NT2/D1 (cell line): ENCODE measurements around the gene NRAS.

Source experiments
- SUZ12 ChIP-seq: IDR thresholded peaks from 2 replicates; pipeline ENCODE4 v1.6.1; 2011; ENCODE audit not compliant: insufficient read length, insufficient read depth; ENCODE audit errors: extremely low read depth
- ZNF274 ChIP-seq: IDR thresholded peaks from 2 replicates; pipeline ENCODE4 v1.6.1; 2011; ENCODE audit warnings: mild to moderate bottlenecking, low read depth, low read length

- TF ChIP-seq SUZ12 = no peak
- TF ChIP-seq ZNF274 = no peak
Observed at GRCh38 chr1:114669562-114670082, 46.9 kb downstream of the NRAS start, which contains the start of gene DENND2C.
